ENCODE results near the gene ATP13A3. TPM values are rescaled to one million over a fixed set of nuclear protein-coding genes. Genes with fewer than 3 reads are reported as not detected.
A peak's percentile ranks its signal among the peaks of the same experiment; 100 is the strongest.

Gene ATP13A3
- total and polyA plus RNA-seq, 2 of the 4 experiments (the other 2 are of a cell fraction) = 48.1 to 154 TPM

DNA sequence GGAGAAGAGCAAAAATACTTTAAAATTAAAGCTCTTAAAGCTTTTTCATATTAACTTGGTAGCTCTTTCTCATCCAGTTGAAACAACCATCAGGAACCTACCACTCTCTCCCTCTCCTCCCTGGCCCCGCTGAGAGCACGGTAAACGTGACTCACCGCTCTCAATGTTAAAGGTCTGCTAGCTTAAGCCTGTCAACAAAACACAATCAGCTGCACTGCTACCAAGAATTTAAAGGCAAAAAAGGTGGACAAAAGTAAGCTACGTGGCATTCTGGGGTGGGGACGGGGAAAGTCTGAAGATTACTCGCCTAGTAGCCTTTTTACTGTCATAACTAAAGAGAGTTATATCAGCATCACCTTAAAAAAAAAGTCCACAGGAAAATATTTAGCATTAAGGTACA lies 79.4 kb downstream of the ATP13A3 start:
- in situ Hi-C loops (cut with MboI; ENCODE audit: low sequenced_read_pairs) = loop anchor here (5.0 kb wide), 1 partner anchor 70 kb away; no protein-coding TSS in a partner anchor
- Histone ChIP-seq H3K23ac (ENCODE audit: low read depth, low read length) (no peak overlapping the region), H3K9ac (ENCODE audit: low read depth, low read length) (no peak overlapping the region), H3K4me2 (ENCODE audit: low read depth, low read length) (no peak overlapping the region), H3K9me1 (ENCODE audit: insufficient read depth, low read length) (no peaks in the 10 kb centered on the region; the same call in 1 of the 2 replicates), H3K27me3 (ENCODE audit: control insufficient read depth, insufficient read depth, low read length) (no peaks in the 10 kb centered on the region), H2BK5ac (ENCODE audit: low read depth, low read length, poor library complexity, severe bottlenecking) (no peak overlapping the region), H2BK120ac (ENCODE audit: low read depth, low read length) (no peak overlapping the region), H3K56ac (ENCODE audit: extremely low read depth, insufficient read depth, low read length) (no peak overlapping the region), H2BK20ac (ENCODE audit: low read depth, low read length) (no peak overlapping the region), H3K18ac (ENCODE audit: low read depth, low read length) (no peak overlapping the region), H2AK5ac (ENCODE audit: low read depth, low read length) (no peak overlapping the region), H3K4me1 (ENCODE audit: control insufficient read depth, insufficient read depth, low read length) (peaks cover 6% of the 10 kb centered on the region), H3K4me3 (ENCODE audit: insufficient read depth, low read depth, low read length) (no peak overlapping the region), H3K27ac (ENCODE audit: insufficient read depth, low read length) (no peak overlapping the region), H2BK15ac (ENCODE audit: low read depth, low read length) (no peak overlapping the region), H3K9me3 (ENCODE audit: control insufficient read depth, insufficient read depth, low read length) (no peaks in the 10 kb centered on the region), H3K79me1 (ENCODE audit: low read depth in 1 of 2, low read length in 2 of 2) (peaks cover 12 to 23% of the 10 kb centered on the region in 2 experiments), H3K4ac (ENCODE audit: low read depth, low read length) (no peak overlapping the region), H3K36me3 (ENCODE audit: control insufficient read depth, insufficient read depth, low read length) (peaks cover 22% of the 10 kb centered on the region), H2AK9ac (replicated peaks; ENCODE audit: low read depth, low read length, poor library complexity) (no peak overlapping the region), H4K91ac (ENCODE audit: insufficient read depth, low read depth, low read length) (no peak overlapping the region), H4K20me1 (ENCODE audit: insufficient read depth, low read length) (peaks cover 4% of the 10 kb centered on the region; the same call in 1 of the 2 replicates), H3K14ac (replicated peaks; ENCODE audit: low read depth, low read length) (no peak overlapping the region), H4K8ac (ENCODE audit: low read depth in 2 of 2, low read length in 2 of 2) (no peak overlapping the region), H4K5ac (ENCODE audit: low read depth, low read length) (no peak overlapping the region), H2AFZ (replicated peaks; ENCODE audit: low read length, poor library complexity) (no peak overlapping the region)
- BruUV-seq (replicated peaks) = no TSS peak
- peak; percentile 58; the same call in 1 of the 2 replicates for TF ChIP-seq BHLHE40 (IDR thresholded peaks at IDR 0.05; ENCODE audit: low read depth, low read length)
- 0 out of 2 replicates have a peak, but pooled peaks have one; percentile 34 for TF ChIP-seq FOS (IDR thresholded peaks at IDR 0.05; ENCODE audit: low read depth, low read length)
- TF ChIP-seq MXI1 (IDR thresholded peaks at IDR 0.05; ENCODE audit: borderline replicate concordance, low read depth, low read length) = no peak
- no peak for TF ChIP-seq RCOR1 (IDR thresholded peaks at IDR 0.05; ENCODE audit: insufficient replicate concordance, low read length)
- ATAC-seq (ENCODE audit: low read depth) (peak; percentile 77), DNase-seq (peak; percentile 77)
- WGBS, 2 experiments (ENCODE audit: extremely low coverage in 2 of 2, insufficient read length in 1 of 2) = no CpG with 5 or more reads among the region's 7 CpGs
- dilution Hi-C loops (cut with HindIII; ENCODE audit: low sequenced_read_pairs, unreplicated experiment) = no loop called here
- CTCF ChIA-PET = interaction anchor here (1.0 to 4.8 kb wide), 3 partner anchors 64 to 226 kb away, joined by 3 to 18 read pairs (median 6); partner anchors contain the start of gene TMEM44
- intact Hi-C loops (cut with micrococcal nuclease) = loop anchor here (10.0 kb wide), 1 partner anchor 273 kb away; the partner anchor contains the start of gene HES1
- POLR2A ChIA-PET (ENCODE audit: unreplicated experiment) = no interaction called here

Data from IMR-90 (cell line).